Right lobe of liver (tissue), 6 donors: ENCODE results near the gene NSMF. TPM values are rescaled to one million over a fixed set of nuclear protein-coding genes. Genes with fewer than 3 reads are reported as not detected.
A peak's percentile ranks its signal among the peaks of the same experiment; 100 is the strongest.

Experiments used
- ATAC-seq, 4 donors: fragments of 200-7000 bp; cut with Tn5 transposase; one replicate each; pipeline ENCODE4 v1.9.1; 2020; ENCODE audit warnings: mild to moderate bottlenecking in 4 of 4, moderate library complexity in 4 of 4
- DNase-seq, 3 donors: peaks; one replicate each; pipeline ENCODE4 v3.0.0-alpha.2; 2020
- H3K27ac ChIP-seq, 3 donors: fragments of 200-600 bp; one replicate each; pipeline ENCODE4 v1.8.0; 2022
- H3K27me3 ChIP-seq, 2 donors: fragments of 200-600 bp; one replicate each; pipeline ENCODE4 v1.8.0; 2022
- H3K36me3 ChIP-seq, 4 donors: fragments of 200-600 bp; sonication (generic) in 1 of 4; one replicate each; pipeline versions ENCODE4 v1.5.1 to v1.8.0; 2017 to 2022; ENCODE audit warnings: control low read depth in 1 of 4
- H3K4me1 ChIP-seq, 4 donors: fragments of 200-600 bp; sonication (generic) in 1 of 4; one replicate each; pipeline versions ENCODE4 v1.5.1 to v1.8.0; 2017 to 2022; ENCODE audit warnings: control low read depth in 1 of 4
- H3K4me3 ChIP-seq, 3 donors: fragments of 200-600 bp; one replicate each; pipeline ENCODE4 v1.8.0; 2022
- H3K9me3 ChIP-seq, 4 donors: fragments of 200-600 bp; sonication (generic) in 1 of 4; one replicate each; pipeline versions ENCODE4 v1.5.1 to v1.8.0; 2017 to 2022; ENCODE audit warnings: control low read depth in 1 of 4
- CTCF ChIP-seq, 4 donors: fragments of 200-600 bp in 3 of 4; fragments of 450-650 bp in 1 of 4; IDR thresholded peaks; one replicate each; pipeline versions ENCODE4 v1.5.1 to v1.8.0; 2016 to 2022; ENCODE audit warnings: antibody characterized with exemption in 4 of 4, mild to moderate bottlenecking in 2 of 4
- POLR2A ChIP-seq: fragments of 450-650 bp; IDR thresholded peaks from one replicate; pipeline ENCODE4 v1.6.1; 2017; ENCODE audit warnings: antibody characterized with exemption, mild to moderate bottlenecking
- WGBS: methylation state at CpG from one replicate; pipeline ENCODE4 v1.1.6; 2018; ENCODE audit warnings: low coverage, low lambda C conversion rate; ENCODE audit not compliant: insufficient coverage; ENCODE audit errors: missing lambda C conversion rate; 5-methylcytosine and 5-hydroxymethylcytosine counted together
- intact Hi-C, 2 donors: fragments of 100-400 bp; cut with DNase I; formaldehyde crosslinking; loops; one replicate each; pipeline versions ENCODE4 v1.11.2 to v1.14.1; 2022
- total RNA-seq, 6 experiments: library from RNA; depleted of rRNA in 2 of 6; stranded (reverse); fragments of >200 nt in 2 of 6; fragmentation: NEBNext Ultra II Directional in 3 of 6; extraction: Animal tissue kit (Norgen Biotek cat#: 25700) in 3 of 6; gene quantifications; one replicate each; pipeline versions ENCODE4 v1.1.0 to v1.2.4, GENCODE V29; 2016 to 2023
- donor health status: DM: no; HTN: yes; CAD: no.
- donor health status: DM: no; HTN: no; CAD: no.
- donor health status: DM: no; HTN: no; CAD: no.
- donor health status: DM: no; HTN: yes; CAD: no.
- donor health status: DM: no; HTN: yes; CAD: no.

NSMF gene
- total RNA-seq, 6 experiments from 2014 or later = 15.6 to 55.4 (median 20.1) TPM

GRCh38 chr9:137449931-137450538 is 9.1 kb downstream of the NSMF start:
- ATAC-seq (no peak), DNase-seq (peak in 1 of 3 donors; percentile 51)
- H3K4me3 ChIP-seq = no peak overlapping the region
- peaks cover 0 to 4% (median 0%) of the 10 kb centered on the region in 4 donors for H3K36me3 ChIP-seq
- TF ChIP-seq POLR2A = no peak
- TF ChIP-seq CTCF (IDR thresholded peaks at IDR 0.05) = no peak
- 66% methylated on average over 6 of the region's 18 CpGs for WGBS
- H3K9me3 ChIP-seq = no peaks in the 10 kb centered on the region
- peaks cover 0 to 15% (median 4%) of the 10 kb centered on the region in 4 donors for H3K4me1 ChIP-seq
- intact Hi-C loops = no loop called here
- H3K27ac ChIP-seq = no peak overlapping the region
- no peaks in the 10 kb centered on the region for H3K27me3 ChIP-seq

- DNase-seq = peak in 2 of 3 donors; percentile 23 to 50
- no peaks in the 10 kb centered on the region for H3K9me3 ChIP-seq
- 90% methylated on average over 4 of the region's 36 CpGs for WGBS
- peaks cover 0 to 10% (median 2%) of the 10 kb centered on the region in 4 donors for H3K4me1 ChIP-seq
- TF ChIP-seq CTCF (IDR thresholded peaks at IDR 0.05) = no peak
- no peak for TF ChIP-seq POLR2A
- H3K4me3 ChIP-seq = no peak overlapping the region
- no peak overlapping the region for H3K27ac ChIP-seq
- no peak for ATAC-seq
- no peaks in the 10 kb centered on the region for H3K27me3 ChIP-seq
- peaks cover 0 to 4% (median 0%) of the 10 kb centered on the region in 4 donors for H3K36me3 ChIP-seq
- intact Hi-C loops = no loop called here
Observed at GRCh38 chr9:137449081-137449844, 9.9 kb downstream of the NSMF start.

- TF ChIP-seq POLR2A = no peak
- TF ChIP-seq CTCF (IDR thresholded peaks at IDR 0.05) = no peak
- ATAC-seq (no peak), DNase-seq (no peak)
- 93% methylated on average over 3 of the region's 16 CpGs for WGBS
- H3K9me3 ChIP-seq = no peaks in the 10 kb centered on the region
- H3K4me1 ChIP-seq = peaks cover 0 to 10% (median 2%) of the 10 kb centered on the region in 4 donors
- H3K27me3 ChIP-seq = no peaks in the 10 kb centered on the region
- H3K27ac ChIP-seq = no peak overlapping the region
- intact Hi-C loops = no loop called here
- peaks cover 0 to 4% (median 0%) of the 10 kb centered on the region in 4 donors for H3K36me3 ChIP-seq
- no peak overlapping the region for H3K4me3 ChIP-seq
Observed at GRCh38 chr9:137448602-137448962, 10.6 kb downstream of the NSMF start.

- no CpG with 5 or more reads among the region's 27 CpGs for WGBS
- intact Hi-C loops = no loop called here
- ATAC-seq (peak in 2 of 4 donors; percentile 1 to 11), DNase-seq (peak in 2 of 3 donors; percentile 25 to 58)
- H3K27me3 ChIP-seq = no peaks in the 10 kb centered on the region
- peaks cover 0 to 4% (median 0%) of the 10 kb centered on the region in 4 donors for H3K36me3 ChIP-seq
- TF ChIP-seq CTCF (IDR thresholded peaks at IDR 0.05) = no peak
- peaks cover 0 to 10% (median 2%) of the 10 kb centered on the region in 4 donors for H3K4me1 ChIP-seq
- H3K27ac ChIP-seq = no peak overlapping the region
- H3K9me3 ChIP-seq = no peaks in the 10 kb centered on the region
- H3K4me3 ChIP-seq = no peak overlapping the region
Observed at GRCh38 chr9:137447722-137448601, 11.2 kb downstream of the NSMF start.
